Tibial nerve (tissue), 3 donors: Measurements from ENCODE around the gene RSRC1.

Experiments used
- POLR2A ChIP-seq, 2 donors: fragments of 450-650 bp; IDR thresholded peaks; one replicate each; pipeline ENCODE4 v1.6.1; 2017; ENCODE audit warnings: antibody characterized with exemption in 2 of 2, mild to moderate bottlenecking in 2 of 2, moderate library complexity in 2 of 2
- TF ChIP-seq, protein P1 (sequence below), 5 experiments: fragments of 200-600 bp in 3 of 5; fragments of 450-650 bp in 2 of 5; sonication (generic) in 3 of 5; IDR thresholded peaks; one replicate each; pipeline ENCODE4 v1.5.1; 2016 to 2019; ENCODE audit warnings: antibody characterized with exemption in 5 of 5, mild to moderate bottlenecking in 3 of 5, moderate library complexity in 2 of 5

DNA sequence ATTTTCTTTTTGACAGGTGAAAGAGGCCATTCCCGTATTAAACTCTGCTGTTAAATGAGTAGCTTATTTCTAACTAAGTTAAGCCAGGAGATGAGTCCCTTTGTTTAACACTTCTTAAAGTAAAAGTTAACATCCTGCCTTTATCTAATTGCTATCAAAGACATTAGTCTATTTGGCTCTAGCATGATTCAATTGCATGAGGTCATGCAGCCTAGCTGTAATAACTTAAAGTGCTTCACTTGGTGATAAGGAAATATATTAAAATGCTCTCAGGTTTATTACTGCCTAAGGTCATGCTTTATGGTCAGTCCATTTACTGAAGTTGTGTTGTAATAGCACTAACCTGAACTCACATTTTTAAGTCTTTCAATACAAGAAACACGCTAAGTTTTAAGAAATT, 378.8 kb downstream of the RSRC1 start:
- TF ChIP-seq, protein P1, sequence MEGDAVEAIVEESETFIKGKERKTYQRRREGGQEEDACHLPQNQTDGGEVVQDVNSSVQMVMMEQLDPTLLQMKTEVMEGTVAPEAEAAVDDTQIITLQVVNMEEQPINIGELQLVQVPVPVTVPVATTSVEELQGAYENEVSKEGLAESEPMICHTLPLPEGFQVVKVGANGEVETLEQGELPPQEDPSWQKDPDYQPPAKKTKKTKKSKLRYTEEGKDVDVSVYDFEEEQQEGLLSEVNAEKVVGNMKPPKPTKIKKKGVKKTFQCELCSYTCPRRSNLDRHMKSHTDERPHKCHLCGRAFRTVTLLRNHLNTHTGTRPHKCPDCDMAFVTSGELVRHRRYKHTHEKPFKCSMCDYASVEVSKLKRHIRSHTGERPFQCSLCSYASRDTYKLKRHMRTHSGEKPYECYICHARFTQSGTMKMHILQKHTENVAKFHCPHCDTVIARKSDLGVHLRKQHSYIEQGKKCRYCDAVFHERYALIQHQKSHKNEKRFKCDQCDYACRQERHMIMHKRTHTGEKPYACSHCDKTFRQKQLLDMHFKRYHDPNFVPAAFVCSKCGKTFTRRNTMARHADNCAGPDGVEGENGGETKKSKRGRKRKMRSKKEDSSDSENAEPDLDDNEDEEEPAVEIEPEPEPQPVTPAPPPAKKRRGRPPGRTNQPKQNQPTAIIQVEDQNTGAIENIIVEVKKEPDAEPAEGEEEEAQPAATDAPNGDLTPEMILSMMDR (IDR thresholded peaks at IDR 0.05): no peak
- TF ChIP-seq POLR2A (IDR thresholded peaks at IDR 0.05): no peak
